Activated naive CD8-positive, alpha-beta T cell (primary cell): ENCODE measurements around the gene MYL7.

Source experiments
- H3K27ac Mint-ChIP-seq: one replicate; pipeline ENCODE4 v1.8.0; 2021; ENCODE audit warnings: mixed read lengths
- H3K27me3 Mint-ChIP-seq: one replicate; pipeline ENCODE4 v1.8.0; 2021; ENCODE audit warnings: mixed read lengths
- H3K36me3 Mint-ChIP-seq: one replicate; pipeline ENCODE4 v1.8.0; 2021; ENCODE audit warnings: mixed read lengths
- H3K4me1 Mint-ChIP-seq: one replicate; pipeline ENCODE4 v1.8.0; 2021; ENCODE audit warnings: low read depth, mixed read lengths
- H3K4me3 Mint-ChIP-seq: one replicate; pipeline ENCODE4 v1.8.0; 2021; ENCODE audit warnings: mild to moderate bottlenecking, mixed read lengths
- H3K9me3 Mint-ChIP-seq: one replicate; pipeline ENCODE4 v1.8.0; 2021; ENCODE audit warnings: low read depth, mixed read lengths

MYL7 gene

DNA sequence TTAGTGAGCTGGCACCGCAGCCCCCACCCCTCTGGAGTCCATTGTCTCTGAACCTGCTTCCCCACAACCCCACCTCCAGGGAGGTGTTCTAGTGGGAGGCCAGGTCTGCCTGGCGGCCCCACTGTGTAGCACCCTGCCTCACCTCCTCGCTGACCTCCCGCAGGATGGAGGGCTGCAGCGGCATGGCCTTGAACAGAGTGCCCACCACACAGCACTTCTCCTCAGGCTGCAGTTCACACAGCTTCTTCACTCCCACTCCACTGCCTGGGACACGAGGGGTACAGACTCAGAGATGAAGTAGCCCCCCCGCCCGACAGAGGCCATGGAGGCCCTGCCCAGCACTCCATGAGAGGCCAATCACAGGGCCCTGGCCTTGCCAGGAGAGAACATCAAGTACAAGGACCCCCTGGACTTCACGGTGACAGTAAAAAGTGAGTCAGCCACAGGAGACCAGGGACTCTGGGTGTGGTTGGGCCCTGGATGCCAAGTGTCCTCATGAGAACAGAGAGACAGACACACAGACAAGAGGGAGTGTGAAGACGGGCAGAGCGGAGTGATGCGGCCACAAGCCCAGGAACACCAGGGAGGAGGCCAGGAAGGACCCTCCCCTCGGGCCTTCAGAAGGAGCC is 23.2 kb downstream of the MYL7 start:
- peaks cover 5% of the 10 kb centered on the region for H3K36me3 Mint-ChIP-seq
- H3K27ac Mint-ChIP-seq: no peak overlapping the region

GRCh38 chr7:44116789-44117666 is 24.1 kb downstream of the MYL7 start:
- Mint-ChIP-seq H3K27me3 (no peaks in the 10 kb centered on the region), H3K9me3 (no peaks in the 10 kb centered on the region), H3K4me3 (no peak overlapping the region), H3K4me1 (peaks cover 23% of the 10 kb centered on the region), H3K27ac (no peak overlapping the region), H3K36me3 (peaks cover 2% of the 10 kb centered on the region)

More for the DNA sequence above, 23.2 kb downstream of the MYL7 start:
- Mint-ChIP-seq H3K9me3 (no peaks in the 10 kb centered on the region), H3K4me3 (no peak overlapping the region), H3K4me1 (peaks cover 31% of the 10 kb centered on the region), H3K27me3 (no peaks in the 10 kb centered on the region)

- peaks cover 2% of the 10 kb centered on the region for H3K36me3 Mint-ChIP-seq
- H3K4me1 Mint-ChIP-seq: peaks cover 22% of the 10 kb centered on the region
- no peak overlapping the region for H3K27ac Mint-ChIP-seq
- no peaks in the 10 kb centered on the region for H3K27me3 Mint-ChIP-seq
- no peak overlapping the region for H3K4me3 Mint-ChIP-seq
- no peaks in the 10 kb centered on the region for H3K9me3 Mint-ChIP-seq
Observed at GRCh38 chr7:44116087-44116788, 24.9 kb downstream of the MYL7 start.

DNA sequence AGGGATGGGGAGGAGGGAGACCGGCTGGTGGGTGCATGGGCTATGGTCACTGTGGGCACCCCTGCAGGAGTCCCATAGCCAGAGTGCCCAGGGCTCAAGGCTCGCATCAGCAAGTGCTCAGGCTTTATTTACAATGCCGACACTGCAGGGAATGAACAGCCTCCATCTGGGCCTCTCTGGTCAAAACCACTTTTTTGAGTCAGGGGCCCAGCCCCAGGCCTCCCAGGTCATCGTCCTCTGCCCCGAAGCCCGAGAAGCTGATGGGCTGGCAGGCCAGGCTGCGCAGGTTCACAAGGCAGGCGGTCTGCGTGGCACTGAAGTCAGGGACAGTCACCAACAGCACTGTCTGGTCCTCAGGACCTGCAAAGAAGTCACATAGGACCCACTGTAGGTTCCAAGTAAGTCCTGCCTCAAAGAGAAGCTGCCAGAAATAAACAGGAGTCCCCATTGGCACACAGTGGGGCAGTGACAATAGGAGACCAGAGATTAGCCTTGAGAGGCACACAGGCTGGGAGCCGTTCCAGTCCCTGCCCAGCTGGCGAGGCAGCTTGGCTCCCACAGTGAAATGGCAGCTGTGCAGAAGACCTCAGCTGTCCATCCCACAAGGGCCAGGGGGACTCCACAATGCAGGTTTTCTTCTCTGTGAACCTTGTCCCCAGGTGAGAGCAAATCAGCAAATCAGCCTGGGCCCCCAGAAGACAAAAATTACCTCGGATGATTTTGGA is 26.4 kb downstream of the MYL7 start:
- Mint-ChIP-seq H3K4me3 (no peak overlapping the region), H3K36me3 (peaks cover 1% of the 10 kb centered on the region), H3K9me3 (no peaks in the 10 kb centered on the region), H3K4me1 (peaks cover 8% of the 10 kb centered on the region), H3K27ac (no peak overlapping the region), H3K27me3 (no peaks in the 10 kb centered on the region)

DNA sequence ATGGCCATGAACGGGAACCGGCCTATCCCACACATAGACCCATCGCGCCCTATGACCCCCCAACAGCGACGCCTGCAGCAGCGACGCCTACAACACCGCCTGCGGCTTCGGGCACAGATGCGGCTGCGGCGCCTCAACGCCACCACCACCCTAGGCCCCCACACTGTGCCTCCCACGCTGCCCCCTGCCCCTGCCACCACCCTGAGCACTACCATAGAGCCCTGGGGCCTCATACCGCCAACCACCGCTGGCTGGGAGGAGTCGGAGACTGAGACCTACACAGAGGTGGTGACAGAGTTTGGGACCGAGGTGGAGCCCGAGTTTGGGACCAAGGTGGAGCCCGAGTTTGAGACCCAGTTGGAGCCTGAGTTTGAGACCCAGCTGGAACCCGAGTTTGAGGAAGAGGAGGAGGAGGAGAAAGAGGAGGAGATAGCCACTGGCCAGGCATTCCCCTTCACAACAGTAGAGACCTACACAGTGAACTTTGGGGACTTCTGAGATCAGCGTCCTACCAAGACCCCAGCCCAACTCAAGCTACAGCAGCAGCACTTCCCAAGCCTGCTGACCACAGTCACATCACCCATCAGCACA is 27.3 kb downstream of the MYL7 start:
- Mint-ChIP-seq H3K9me3 (no peaks in the 10 kb centered on the region), H3K27ac (no peak overlapping the region)

GRCh38 chr7:44112997-44113763 is 28.0 kb downstream of the MYL7 start:
- no peak overlapping the region for H3K4me3 Mint-ChIP-seq
- no peaks in the 10 kb centered on the region for H3K36me3 Mint-ChIP-seq
- H3K27me3 Mint-ChIP-seq: no peaks in the 10 kb centered on the region
- no peaks in the 10 kb centered on the region for H3K9me3 Mint-ChIP-seq
- no peak overlapping the region for H3K27ac Mint-ChIP-seq
- H3K4me1 Mint-ChIP-seq: no peaks in the 10 kb centered on the region

More for the DNA sequence above, 27.3 kb downstream of the MYL7 start:
- H3K4me1 Mint-ChIP-seq: no peaks in the 10 kb centered on the region
- H3K27me3 Mint-ChIP-seq: no peaks in the 10 kb centered on the region
- H3K4me3 Mint-ChIP-seq: no peak overlapping the region
- no peaks in the 10 kb centered on the region for H3K36me3 Mint-ChIP-seq

DNA sequence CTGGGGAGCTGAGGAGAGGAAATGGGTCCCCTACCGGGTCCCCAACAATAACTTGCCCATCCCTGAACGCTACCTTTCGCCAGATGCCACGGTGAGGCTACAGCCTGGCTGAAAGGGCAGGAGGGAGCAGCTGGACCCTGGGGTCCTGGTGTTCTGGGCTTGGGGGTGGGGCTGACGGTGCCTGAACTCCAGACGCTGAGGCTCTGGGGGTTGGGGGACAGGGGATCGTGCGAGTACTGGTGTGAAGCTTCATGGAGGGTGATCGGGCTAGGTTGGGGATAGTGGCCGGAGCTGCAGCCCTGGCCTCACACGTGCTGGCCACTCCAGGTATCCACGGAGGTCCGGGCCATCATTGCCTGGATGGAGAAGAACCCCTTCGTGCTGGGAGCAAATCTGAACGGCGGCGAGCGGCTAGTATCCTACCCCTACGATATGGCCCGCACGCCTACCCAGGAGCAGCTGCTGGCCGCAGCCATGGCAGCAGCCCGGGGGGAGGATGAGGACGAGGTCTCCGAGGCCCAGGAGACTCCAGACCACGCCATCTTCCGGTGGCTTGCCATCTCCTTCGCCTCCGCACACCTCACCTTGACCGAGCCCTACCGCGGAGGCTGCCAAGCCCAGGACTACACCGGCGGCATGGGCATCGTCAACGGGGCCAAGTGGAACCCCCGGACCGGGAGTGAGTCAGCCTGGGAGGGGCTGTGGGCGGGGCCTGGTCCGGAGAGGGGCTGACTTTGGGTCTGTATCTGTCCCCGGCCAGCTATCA is 28.7 kb downstream of the MYL7 start:
- no peaks in the 10 kb centered on the region for H3K4me1 Mint-ChIP-seq
- no peaks in the 10 kb centered on the region for H3K9me3 Mint-ChIP-seq
- H3K27me3 Mint-ChIP-seq: no peaks in the 10 kb centered on the region
- H3K4me3 Mint-ChIP-seq: no peak overlapping the region
- H3K36me3 Mint-ChIP-seq: no peaks in the 10 kb centered on the region
- no peak overlapping the region for H3K27ac Mint-ChIP-seq

DNA sequence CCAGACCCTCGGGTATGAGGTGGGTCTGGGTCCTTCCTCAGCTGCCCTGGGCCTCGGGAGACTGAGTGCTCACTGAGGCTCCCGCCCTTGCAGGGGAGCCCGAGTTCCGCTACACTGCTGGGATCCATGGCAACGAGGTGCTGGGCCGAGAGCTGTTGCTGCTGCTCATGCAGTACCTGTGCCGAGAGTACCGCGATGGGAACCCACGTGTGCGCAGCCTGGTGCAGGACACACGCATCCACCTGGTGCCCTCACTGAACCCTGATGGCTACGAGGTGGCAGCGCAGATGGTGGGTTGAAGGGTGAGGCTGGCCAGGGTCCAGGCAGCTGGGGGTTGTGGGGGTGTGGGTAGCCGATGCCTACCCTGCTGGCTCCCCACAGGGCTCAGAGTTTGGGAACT is 29.4 kb downstream of the MYL7 start:
- Mint-ChIP-seq H3K4me1 (no peaks in the 10 kb centered on the region), H3K4me3 (no peak overlapping the region), H3K36me3 (no peaks in the 10 kb centered on the region), H3K27me3 (no peaks in the 10 kb centered on the region), H3K9me3 (no peaks in the 10 kb centered on the region), H3K27ac (no peak overlapping the region)

- Mint-ChIP-seq H3K27ac (no peak overlapping the region), H3K36me3 (no peaks in the 10 kb centered on the region), H3K27me3 (no peaks in the 10 kb centered on the region), H3K9me3 (no peaks in the 10 kb centered on the region), H3K4me3 (no peak overlapping the region), H3K4me1 (peaks cover 4% of the 10 kb centered on the region)
Observed at GRCh38 chr7:44110719-44111635, 30.2 kb downstream of the MYL7 start.

DNA sequence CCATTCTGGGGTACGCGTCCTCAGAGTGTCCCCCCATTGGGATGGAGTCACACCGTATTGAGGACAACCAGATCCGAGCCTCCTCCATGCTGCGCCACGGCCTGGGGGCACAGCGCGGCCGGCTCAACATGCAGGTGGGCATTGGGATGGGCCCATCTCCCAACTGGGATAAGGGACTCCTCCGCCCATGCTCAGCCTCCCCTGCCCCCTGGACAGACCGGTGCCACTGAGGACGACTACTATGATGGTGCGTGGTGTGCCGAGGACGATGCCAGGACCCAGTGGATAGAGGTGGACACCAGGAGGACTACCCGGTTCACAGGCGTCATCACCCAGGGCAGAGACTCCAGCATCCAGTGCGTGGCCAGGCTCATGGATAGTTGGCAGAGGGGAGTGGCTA is 31.1 kb downstream of the MYL7 start:
- H3K36me3 Mint-ChIP-seq: no peaks in the 10 kb centered on the region
- H3K4me1 Mint-ChIP-seq: peaks cover 14% of the 10 kb centered on the region
- no peaks in the 10 kb centered on the region for H3K27me3 Mint-ChIP-seq
- H3K27ac Mint-ChIP-seq: no peak overlapping the region
- H3K4me3 Mint-ChIP-seq: no peak overlapping the region
- H3K9me3 Mint-ChIP-seq: no peaks in the 10 kb centered on the region

- no peaks in the 10 kb centered on the region for H3K36me3 Mint-ChIP-seq
- no peak overlapping the region for H3K27ac Mint-ChIP-seq
- no peak overlapping the region for H3K4me3 Mint-ChIP-seq
- no peaks in the 10 kb centered on the region for H3K9me3 Mint-ChIP-seq
- H3K4me1 Mint-ChIP-seq: peaks cover 14% of the 10 kb centered on the region
- H3K27me3 Mint-ChIP-seq: no peaks in the 10 kb centered on the region
Observed at GRCh38 chr7:44108768-44109750, 32.1 kb downstream of the MYL7 start.
